H1 (cell line): ENCODE measurements around the gene PDE4D. TPM values are rescaled to one million over a fixed set of nuclear protein-coding genes. Genes with fewer than 3 reads are reported as not detected.

ENCODE experiments used
- BACH1 ChIP-seq: IDR thresholded peaks from 2 replicates; pipeline ENCODE4 v1.6.1; 2012; ENCODE audit warnings: low read length, improper control_type of control experiment
- BCL11A ChIP-seq, 2 experiments: IDR thresholded peaks; one replicate each; pipeline ENCODE4 v1.6.1; 2011; ENCODE audit warnings: low read depth in 2 of 2, low read length in 2 of 2, mild to moderate bottlenecking in 2 of 2
- EGR1 ChIP-seq: IDR thresholded peaks from 2 replicates; pipeline ENCODE4 v1.6.1; 2011; ENCODE audit warnings: low read depth, low read length, borderline replicate concordance
- GTF2F1 ChIP-seq: IDR thresholded peaks from 2 replicates; pipeline ENCODE4 v1.6.1; 2012; ENCODE audit warnings: low read depth, low read length, improper control_type of control experiment, borderline replicate concordance
- JUN ChIP-seq: IDR thresholded peaks from 2 replicates; pipeline ENCODE4 v1.6.1; 2011; ENCODE audit warnings: low read depth, mild to moderate bottlenecking, improper control_type of control experiment, low read length
- KDM5A ChIP-seq: fragments of 200-600 bp; IDR thresholded peaks from 2 replicates; pipeline ENCODE4 v1.7.1; 2012; ENCODE audit warnings: mild to moderate bottlenecking, low read length, inconsistent platforms, mixed read lengths
- RAD21 ChIP-seq, 2 experiments: IDR thresholded peaks in 1 of 2; conservative IDR thresholded peaks in 1 of 2; 2 replicates each; pipeline ENCODE4 v1.6.1; 2011; ENCODE audit warnings: low read depth in 2 of 2, low read length in 2 of 2, improper control_type of control experiment in 1 of 2, inconsistent platforms in 1 of 2, mild to moderate bottlenecking in 1 of 2, moderate library complexity in 1 of 2
- RBBP5 ChIP-seq: IDR thresholded peaks from 2 replicates; pipeline ENCODE4 v1.7.1; 2012; ENCODE audit warnings: low read depth, mild to moderate bottlenecking, inconsistent platforms, low read length, moderate library complexity, borderline replicate concordance
- YY1 ChIP-seq: IDR thresholded peaks from 2 replicates; pipeline ENCODE4 v1.6.1; 2011; ENCODE audit warnings: low read depth, mild to moderate bottlenecking, low read length
- ZNF274 ChIP-seq: IDR thresholded peaks from 2 replicates; pipeline ENCODE4 v1.7.0; 2012; ENCODE audit warnings: low read length, borderline replicate concordance; ENCODE audit errors: extremely low read depth
- polyA plus RNA-seq, 7 experiments: library from polyadenylated mRNA; depleted of rRNA in 3 of 7; stranded (reverse) in 5 of 7; unstranded in 2 of 7; fragments of >200 nt in 5 of 7; fragments of 200-250 nt in 2 of 7; gene quantifications; 1 replicate in 5 of 7; 2 replicates in 1 of 7; 4 replicates in 1 of 7; pipeline versions ENCODE4 v1.2.1 to v1.2.3, GENCODE V29; 2011 to 2013; ENCODE audit warnings: missing spikeins in 2 of 7, mixed read lengths in 2 of 7
- total RNA-seq: library from RNA; stranded (reverse); fragmentation: NEBNext Ultra II Directional; extraction: Animal tissue kit (Norgen Biotek cat#: 25700); gene quantifications from 2 replicates; pipeline ENCODE4 v1.2.1, GENCODE V29; 2021
- TF ChIP-seq, protein P1 (sequence below): fragments of 300-600 bp; sonication (generic); IDR thresholded peaks from 2 replicates; pipeline ENCODE4 v1.7.1; 2012; ENCODE audit warnings: low read length, moderate library complexity, mild to moderate bottlenecking, inconsistent platforms; ENCODE audit not compliant: insufficient replicate concordance

PDE4D gene
- total and polyA plus RNA-seq, 2 of the 8 experiments (the other 6 are each of a cell fraction or from before 2014, with no cell fraction given) = 2.3 to 3.7 TPM

GRCh38 chr5:59312223-59312622 is 581.3 kb downstream of the PDE4D start (continued):
- TF ChIP-seq, protein P1, sequence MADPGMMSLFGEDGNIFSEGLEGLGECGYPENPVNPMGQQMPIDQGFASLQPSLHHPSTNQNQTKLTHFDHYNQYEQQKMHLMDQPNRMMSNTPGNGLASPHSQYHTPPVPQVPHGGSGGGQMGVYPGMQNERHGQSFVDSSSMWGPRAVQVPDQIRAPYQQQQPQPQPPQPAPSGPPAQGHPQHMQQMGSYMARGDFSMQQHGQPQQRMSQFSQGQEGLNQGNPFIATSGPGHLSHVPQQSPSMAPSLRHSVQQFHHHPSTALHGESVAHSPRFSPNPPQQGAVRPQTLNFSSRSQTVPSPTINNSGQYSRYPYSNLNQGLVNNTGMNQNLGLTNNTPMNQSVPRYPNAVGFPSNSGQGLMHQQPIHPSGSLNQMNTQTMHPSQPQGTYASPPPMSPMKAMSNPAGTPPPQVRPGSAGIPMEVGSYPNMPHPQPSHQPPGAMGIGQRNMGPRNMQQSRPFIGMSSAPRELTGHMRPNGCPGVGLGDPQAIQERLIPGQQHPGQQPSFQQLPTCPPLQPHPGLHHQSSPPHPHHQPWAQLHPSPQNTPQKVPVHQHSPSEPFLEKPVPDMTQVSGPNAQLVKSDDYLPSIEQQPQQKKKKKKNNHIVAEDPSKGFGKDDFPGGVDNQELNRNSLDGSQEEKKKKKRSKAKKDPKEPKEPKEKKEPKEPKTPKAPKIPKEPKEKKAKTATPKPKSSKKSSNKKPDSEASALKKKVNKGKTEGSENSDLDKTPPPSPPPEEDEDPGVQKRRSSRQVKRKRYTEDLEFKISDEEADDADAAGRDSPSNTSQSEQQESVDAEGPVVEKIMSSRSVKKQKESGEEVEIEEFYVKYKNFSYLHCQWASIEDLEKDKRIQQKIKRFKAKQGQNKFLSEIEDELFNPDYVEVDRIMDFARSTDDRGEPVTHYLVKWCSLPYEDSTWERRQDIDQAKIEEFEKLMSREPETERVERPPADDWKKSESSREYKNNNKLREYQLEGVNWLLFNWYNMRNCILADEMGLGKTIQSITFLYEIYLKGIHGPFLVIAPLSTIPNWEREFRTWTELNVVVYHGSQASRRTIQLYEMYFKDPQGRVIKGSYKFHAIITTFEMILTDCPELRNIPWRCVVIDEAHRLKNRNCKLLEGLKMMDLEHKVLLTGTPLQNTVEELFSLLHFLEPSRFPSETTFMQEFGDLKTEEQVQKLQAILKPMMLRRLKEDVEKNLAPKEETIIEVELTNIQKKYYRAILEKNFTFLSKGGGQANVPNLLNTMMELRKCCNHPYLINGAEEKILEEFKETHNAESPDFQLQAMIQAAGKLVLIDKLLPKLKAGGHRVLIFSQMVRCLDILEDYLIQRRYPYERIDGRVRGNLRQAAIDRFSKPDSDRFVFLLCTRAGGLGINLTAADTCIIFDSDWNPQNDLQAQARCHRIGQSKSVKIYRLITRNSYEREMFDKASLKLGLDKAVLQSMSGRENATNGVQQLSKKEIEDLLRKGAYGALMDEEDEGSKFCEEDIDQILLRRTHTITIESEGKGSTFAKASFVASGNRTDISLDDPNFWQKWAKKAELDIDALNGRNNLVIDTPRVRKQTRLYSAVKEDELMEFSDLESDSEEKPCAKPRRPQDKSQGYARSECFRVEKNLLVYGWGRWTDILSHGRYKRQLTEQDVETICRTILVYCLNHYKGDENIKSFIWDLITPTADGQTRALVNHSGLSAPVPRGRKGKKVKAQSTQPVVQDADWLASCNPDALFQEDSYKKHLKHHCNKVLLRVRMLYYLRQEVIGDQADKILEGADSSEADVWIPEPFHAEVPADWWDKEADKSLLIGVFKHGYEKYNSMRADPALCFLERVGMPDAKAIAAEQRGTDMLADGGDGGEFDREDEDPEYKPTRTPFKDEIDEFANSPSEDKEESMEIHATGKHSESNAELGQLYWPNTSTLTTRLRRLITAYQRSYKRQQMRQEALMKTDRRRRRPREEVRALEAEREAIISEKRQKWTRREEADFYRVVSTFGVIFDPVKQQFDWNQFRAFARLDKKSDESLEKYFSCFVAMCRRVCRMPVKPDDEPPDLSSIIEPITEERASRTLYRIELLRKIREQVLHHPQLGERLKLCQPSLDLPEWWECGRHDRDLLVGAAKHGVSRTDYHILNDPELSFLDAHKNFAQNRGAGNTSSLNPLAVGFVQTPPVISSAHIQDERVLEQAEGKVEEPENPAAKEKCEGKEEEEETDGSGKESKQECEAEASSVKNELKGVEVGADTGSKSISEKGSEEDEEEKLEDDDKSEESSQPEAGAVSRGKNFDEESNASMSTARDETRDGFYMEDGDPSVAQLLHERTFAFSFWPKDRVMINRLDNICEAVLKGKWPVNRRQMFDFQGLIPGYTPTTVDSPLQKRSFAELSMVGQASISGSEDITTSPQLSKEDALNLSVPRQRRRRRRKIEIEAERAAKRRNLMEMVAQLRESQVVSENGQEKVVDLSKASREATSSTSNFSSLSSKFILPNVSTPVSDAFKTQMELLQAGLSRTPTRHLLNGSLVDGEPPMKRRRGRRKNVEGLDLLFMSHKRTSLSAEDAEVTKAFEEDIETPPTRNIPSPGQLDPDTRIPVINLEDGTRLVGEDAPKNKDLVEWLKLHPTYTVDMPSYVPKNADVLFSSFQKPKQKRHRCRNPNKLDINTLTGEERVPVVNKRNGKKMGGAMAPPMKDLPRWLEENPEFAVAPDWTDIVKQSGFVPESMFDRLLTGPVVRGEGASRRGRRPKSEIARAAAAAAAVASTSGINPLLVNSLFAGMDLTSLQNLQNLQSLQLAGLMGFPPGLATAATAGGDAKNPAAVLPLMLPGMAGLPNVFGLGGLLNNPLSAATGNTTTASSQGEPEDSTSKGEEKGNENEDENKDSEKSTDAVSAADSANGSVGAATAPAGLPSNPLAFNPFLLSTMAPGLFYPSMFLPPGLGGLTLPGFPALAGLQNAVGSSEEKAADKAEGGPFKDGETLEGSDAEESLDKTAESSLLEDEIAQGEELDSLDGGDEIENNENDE = no peak
- TF ChIP-seq RBBP5 = no peak
- TF ChIP-seq KDM5A = no peak
- no peak for TF ChIP-seq ZNF274
- no peak for TF ChIP-seq BACH1
- TF ChIP-seq EGR1 = no peak
- TF ChIP-seq BCL11A (IDR thresholded peaks at IDR 0.05; ENCODE audit: low read depth in 2 of 2, low read length in 2 of 2) = no peak
- TF ChIP-seq YY1 = no peak
- TF ChIP-seq RAD21 (IDR thresholded peaks at IDR 0.05 in 1 of 2, conservative IDR thresholded peaks at IDR 0.05 in 1 of 2; ENCODE audit: low read depth in 2 of 2, low read length in 2 of 2) = no peak
- no peak for TF ChIP-seq GTF2F1
- TF ChIP-seq JUN = no peak
